AG09319 (cell line): ENCODE data around the gene SOCS6.
"Not testable (repeated sequence)": the region's sequence is repeated elsewhere in the genome, so short reads cannot be mapped to it uniquely, and the experiment has no call there.

ENCODE experiments used
- DNase-seq: peaks from one replicate; pipeline ENCODE4 v3.0.0-alpha.2; 2010; ENCODE audit warnings: low read depth; ENCODE audit errors: extremely low read depth
- TF ChIP-seq, protein P1 (sequence below): IDR thresholded peaks from 2 replicates; pipeline ENCODE4 v1.5.1; 2011; ENCODE audit warnings: low read depth, mild to moderate bottlenecking, inconsistent platforms, low read length, moderate library complexity

Gene SOCS6, protein sequence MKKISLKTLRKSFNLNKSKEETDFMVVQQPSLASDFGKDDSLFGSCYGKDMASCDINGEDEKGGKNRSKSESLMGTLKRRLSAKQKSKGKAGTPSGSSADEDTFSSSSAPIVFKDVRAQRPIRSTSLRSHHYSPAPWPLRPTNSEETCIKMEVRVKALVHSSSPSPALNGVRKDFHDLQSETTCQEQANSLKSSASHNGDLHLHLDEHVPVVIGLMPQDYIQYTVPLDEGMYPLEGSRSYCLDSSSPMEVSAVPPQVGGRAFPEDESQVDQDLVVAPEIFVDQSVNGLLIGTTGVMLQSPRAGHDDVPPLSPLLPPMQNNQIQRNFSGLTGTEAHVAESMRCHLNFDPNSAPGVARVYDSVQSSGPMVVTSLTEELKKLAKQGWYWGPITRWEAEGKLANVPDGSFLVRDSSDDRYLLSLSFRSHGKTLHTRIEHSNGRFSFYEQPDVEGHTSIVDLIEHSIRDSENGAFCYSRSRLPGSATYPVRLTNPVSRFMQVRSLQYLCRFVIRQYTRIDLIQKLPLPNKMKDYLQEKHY

DNA sequence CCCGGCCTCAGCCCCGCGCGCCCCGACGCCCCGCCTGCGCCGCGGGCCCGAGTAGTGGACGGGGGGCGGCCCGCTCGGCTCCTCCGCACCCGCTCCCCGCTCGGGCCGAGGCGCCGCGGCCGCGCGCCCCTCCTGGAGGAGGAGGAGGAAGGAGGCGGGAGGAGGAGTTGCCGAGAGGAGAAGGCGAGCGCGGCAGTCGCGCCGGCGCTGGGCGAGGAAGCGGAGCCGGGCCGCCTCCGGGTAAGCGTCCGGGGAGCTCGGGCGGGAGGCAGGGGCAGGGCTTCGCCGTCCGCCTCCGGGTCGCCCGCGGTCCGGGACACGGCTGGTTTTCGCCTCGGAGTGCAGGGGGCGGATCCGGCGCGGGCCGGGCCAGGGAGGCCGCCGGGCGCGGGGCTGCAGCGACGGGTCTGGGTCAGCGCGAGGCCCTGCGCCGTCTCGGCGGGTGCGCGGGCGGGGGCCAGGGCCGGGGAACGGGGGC lies at the start of gene SOCS6:
Gene SOCS6 (plus strand): TSS at position 195 of the 478 bp plus-strand sequence. CDS start 35,624 bp downstream, outside the sequence.
- peak; percentile 31 for DNase-seq
- TF ChIP-seq, protein P1, sequence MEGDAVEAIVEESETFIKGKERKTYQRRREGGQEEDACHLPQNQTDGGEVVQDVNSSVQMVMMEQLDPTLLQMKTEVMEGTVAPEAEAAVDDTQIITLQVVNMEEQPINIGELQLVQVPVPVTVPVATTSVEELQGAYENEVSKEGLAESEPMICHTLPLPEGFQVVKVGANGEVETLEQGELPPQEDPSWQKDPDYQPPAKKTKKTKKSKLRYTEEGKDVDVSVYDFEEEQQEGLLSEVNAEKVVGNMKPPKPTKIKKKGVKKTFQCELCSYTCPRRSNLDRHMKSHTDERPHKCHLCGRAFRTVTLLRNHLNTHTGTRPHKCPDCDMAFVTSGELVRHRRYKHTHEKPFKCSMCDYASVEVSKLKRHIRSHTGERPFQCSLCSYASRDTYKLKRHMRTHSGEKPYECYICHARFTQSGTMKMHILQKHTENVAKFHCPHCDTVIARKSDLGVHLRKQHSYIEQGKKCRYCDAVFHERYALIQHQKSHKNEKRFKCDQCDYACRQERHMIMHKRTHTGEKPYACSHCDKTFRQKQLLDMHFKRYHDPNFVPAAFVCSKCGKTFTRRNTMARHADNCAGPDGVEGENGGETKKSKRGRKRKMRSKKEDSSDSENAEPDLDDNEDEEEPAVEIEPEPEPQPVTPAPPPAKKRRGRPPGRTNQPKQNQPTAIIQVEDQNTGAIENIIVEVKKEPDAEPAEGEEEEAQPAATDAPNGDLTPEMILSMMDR, result no peak

DNA sequence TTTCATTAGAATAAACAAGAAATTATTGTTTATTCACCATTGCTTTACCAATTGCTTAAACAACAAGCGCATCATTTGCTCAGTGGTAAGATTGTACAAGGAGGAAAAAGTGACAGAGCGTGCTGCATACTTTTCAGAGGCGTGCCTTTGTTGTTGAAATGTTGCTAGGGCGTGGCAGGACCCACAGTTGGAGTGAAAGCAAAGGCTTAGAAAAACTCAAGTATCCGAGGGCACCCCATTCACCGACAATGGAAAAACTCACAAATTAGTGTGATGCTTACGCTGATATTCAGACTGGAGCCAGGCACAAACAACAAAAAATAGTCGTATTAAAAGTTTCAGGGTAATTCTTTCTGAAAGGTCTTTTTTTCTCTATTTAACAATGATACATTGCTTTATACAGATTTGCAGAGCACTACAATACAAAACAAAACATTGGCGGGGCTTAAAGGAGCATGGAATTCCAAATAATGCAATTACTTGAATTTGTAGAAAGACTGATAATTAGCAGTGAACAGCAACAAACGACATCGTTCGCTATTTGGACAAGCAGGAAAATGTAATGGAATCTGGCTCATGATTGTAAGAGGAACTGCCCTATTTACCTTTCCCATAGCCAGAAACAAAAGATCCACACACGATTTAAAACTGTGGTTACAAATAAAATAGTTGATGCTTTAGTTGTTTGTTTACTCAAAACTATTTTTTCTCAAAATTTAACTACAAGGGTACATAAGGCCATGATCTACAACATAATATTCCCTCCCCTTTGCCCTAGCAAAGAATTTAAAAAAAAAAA lies 45.5 kb upstream of the SOCS6 start:
- no peak for DNase-seq
- TF ChIP-seq, protein P1, result no peak

DNA sequence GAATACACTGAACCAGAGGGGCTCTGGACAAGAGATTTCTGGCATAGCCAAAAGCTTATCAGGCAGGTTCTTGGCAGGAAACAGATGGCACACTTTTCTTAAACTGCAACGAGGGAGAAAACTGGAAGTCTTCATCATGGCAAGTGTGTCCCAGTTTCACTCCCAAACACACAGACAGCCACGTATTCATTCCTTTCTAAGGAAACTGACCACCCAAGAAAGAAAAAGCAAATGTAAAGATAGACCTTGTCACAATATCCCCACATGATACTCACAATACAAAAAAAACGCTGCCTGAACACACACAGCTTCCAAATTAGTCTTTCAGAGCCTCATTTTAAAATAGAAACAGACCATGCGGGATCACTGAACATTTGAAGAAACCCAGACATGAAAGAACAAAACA lies 42.8 kb upstream of the SOCS6 start:
- no peak for DNase-seq
- TF ChIP-seq, protein P1, result no peak

DNA sequence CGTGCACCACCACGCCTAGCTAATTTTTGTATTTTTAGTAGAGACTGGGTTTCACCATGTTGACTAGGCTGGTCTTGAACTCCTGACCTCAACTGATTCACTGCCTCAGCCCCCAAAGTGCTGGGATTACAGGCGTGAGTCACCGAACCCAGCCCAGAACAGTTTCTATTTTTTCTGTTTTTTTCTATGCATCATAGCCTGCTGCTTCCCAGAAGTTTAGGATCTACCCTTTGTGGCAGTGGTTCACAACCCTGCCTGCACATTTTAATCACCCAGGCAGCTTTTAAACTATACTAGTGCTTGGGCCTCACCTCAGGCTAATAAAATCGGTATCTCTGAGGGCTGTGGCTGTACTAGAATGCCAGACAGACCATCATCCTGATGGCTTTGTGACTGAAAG lies 39.7 kb upstream of the SOCS6 start:
- TF ChIP-seq, protein P1, result no peak
- no peak for DNase-seq

DNA sequence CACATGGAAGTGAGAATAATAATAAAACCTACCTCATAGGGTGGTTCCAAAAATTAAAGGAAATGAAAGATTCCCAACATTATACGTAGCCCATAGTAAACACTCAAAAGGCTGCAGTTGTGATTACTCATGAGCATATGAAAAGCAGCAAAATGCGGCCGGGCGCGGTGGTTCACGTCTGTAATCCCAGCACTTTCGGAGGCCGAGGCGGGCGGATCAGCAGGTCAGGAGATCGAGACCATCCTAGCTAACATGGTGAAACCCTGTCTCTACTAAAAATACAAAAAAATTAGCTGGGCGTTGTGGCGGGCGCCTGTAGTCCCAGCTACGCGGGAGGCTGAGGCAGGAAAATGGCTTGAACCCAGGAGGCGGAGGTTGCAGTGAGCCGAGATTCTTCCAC lies 39.0 kb upstream of the SOCS6 start:
- not testable (repeated sequence) for DNase-seq

DNA sequence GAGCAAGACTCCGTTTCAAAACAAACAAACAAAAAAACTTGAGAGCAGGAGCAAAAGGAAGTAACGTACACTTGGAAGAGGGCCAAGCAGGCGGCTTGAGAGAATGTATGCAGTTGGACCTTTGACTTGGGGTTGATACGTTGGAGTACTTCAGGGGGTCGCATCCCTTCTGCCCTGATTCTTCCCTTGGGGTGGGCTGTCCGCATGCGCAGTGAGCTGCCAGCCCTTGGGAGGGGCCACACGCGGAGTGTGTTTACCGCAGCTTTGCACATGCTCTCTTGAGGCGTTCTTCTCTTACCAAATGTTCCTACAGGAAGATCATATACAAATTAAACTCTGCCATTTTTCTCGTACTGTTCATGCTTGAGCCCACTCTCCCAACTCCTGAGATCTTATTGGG lies 38.1 kb upstream of the SOCS6 start:
- DNase-seq, result no peak
- TF ChIP-seq, protein P1, result no peak

DNA sequence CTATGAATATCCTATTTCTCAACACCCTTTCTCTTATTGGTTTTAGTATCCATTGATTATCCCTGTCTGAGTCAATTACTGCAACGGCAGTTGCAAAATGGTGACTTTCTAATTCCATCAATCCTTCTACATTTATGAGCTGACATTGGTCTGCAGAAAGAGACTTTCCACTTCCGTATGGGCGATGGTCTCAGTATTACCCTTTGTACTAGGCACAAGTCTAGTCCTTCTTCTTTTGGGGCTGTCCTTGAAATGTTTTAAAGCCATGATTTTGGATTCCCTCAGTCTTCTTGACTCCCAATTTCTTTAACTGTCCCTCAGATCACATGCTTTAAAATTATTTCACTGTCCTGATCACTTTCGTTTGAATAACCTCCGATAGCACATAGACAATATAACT lies 32.7 kb upstream of the SOCS6 start:
- DNase-seq, result no peak
- TF ChIP-seq, protein P1, result no peak
